HG02938 (cell line): ENCODE measurements around the gene MRM2.
A peak's percentile ranks its signal among the peaks of the same experiment; 100 is the strongest.

Experiments
- ATAC-seq: cut with Tn5 transposase; IDR thresholded peaks from one replicate; pipeline ENCODE4 v1.9.1; 2021; ENCODE audit warnings: mild to moderate bottlenecking, moderate library complexity; ENCODE audit not compliant: unreplicated experiment

Gene MRM2

GRCh38 chr7:2241580-2242540 lies at the start of gene MRM2, which contains the start of gene NUDT1:
Gene MRM2, minus strand, starts transcription at chr7:2242205. Its CDS starts 36 bp downstream, at chr7:2242169.
Gene NUDT1, plus strand, starts transcription at chr7:2242226. Its CDS starts 2,349 bp downstream, at chr7:2244575.
- ATAC-seq = peak; percentile 62

- no peak for ATAC-seq
These were observed 48.9 kb upstream of the MRM2 start for GRCh38 chr7:2290877-2291276.

GRCh38 chr7:2289621-2290020 lies 47.6 kb upstream of the MRM2 start:
- ATAC-seq = no peak

- ATAC-seq = no peak
These were observed 47.1 kb upstream of the MRM2 start for GRCh38 chr7:2289111-2289586.

- ATAC-seq = peak; percentile 62
These were observed 46.5 kb upstream of the MRM2 start for GRCh38 chr7:2288503-2288902.

GRCh38 chr7:2287745-2288144 lies 45.7 kb upstream of the MRM2 start:
- no peak for ATAC-seq

- no peak for ATAC-seq
These were observed 41.1 kb upstream of the MRM2 start for GRCh38 chr7:2283074-2283473.

GRCh38 chr7:2282185-2282751 lies 40.3 kb upstream of the MRM2 start:
- no peak for ATAC-seq

- no peak for ATAC-seq
These were observed 39.5 kb upstream of the MRM2 start for GRCh38 chr7:2281541-2281940.

- ATAC-seq = no peak
These were observed 38.4 kb upstream of the MRM2 start for GRCh38 chr7:2280424-2280823.

- ATAC-seq = no peak
These were observed 37.9 kb upstream of the MRM2 start for GRCh38 chr7:2279896-2280295.

- ATAC-seq = no peak
These were observed 36.0 kb upstream of the MRM2 start for GRCh38 chr7:2278026-2278425.

- no peak for ATAC-seq
These were observed 34.1 kb upstream of the MRM2 start for GRCh38 chr7:2276107-2276506.

GRCh38 chr7:2275101-2275500 lies 33.1 kb upstream of the MRM2 start:
- ATAC-seq = no peak

GRCh38 chr7:2274666-2275065 lies 32.7 kb upstream of the MRM2 start:
- no peak for ATAC-seq

- no peak for ATAC-seq
These were observed 31.9 kb upstream of the MRM2 start for GRCh38 chr7:2273866-2274265.

GRCh38 chr7:2272031-2272430 lies 30.0 kb upstream of the MRM2 start:
- ATAC-seq = no peak

- no peak for ATAC-seq
These were observed 29.4 kb upstream of the MRM2 start for GRCh38 chr7:2271273-2272026.

- ATAC-seq = no peak
These were observed 28.5 kb upstream of the MRM2 start for GRCh38 chr7:2270495-2270894.

GRCh38 chr7:2269991-2270460 lies 28.0 kb upstream of the MRM2 start:
- no peak for ATAC-seq
